Neural crest cell (in vitro differentiated cells): ENCODE results near the gene CDH23. TPM values are rescaled to one million over a fixed set of nuclear protein-coding genes. Genes with fewer than 3 reads are reported as not detected.

Source experiments
- DNase-seq: peaks from one replicate; pipeline ENCODE4 v3.0.0; 2021; ENCODE audit warnings: low read depth, mixed read lengths, low spot score
- H3K27ac Mint-ChIP-seq: one replicate; pipeline ENCODE4 v1.8.0; 2021; ENCODE audit warnings: mild to moderate bottlenecking, mixed read lengths; ENCODE audit not compliant: unreplicated experiment
- H3K27me3 Mint-ChIP-seq: 2 replicates; pipeline ENCODE4 v1.8.0; 2021; ENCODE audit warnings: low read depth, mild to moderate bottlenecking, mixed read lengths
- H3K36me3 Mint-ChIP-seq: 2 replicates; pipeline ENCODE4 v1.8.0; 2021; ENCODE audit warnings: low read depth, mild to moderate bottlenecking, mixed read lengths
- H3K4me1 Mint-ChIP-seq: 2 replicates; pipeline ENCODE4 v1.8.0; 2021; ENCODE audit warnings: mixed read lengths
- H3K4me3 Mint-ChIP-seq: one replicate; pipeline ENCODE4 v1.8.0; 2021; ENCODE audit warnings: mild to moderate bottlenecking, mixed read lengths
- H3K9me3 Mint-ChIP-seq: 2 replicates; pipeline ENCODE4 v1.8.0; 2021; ENCODE audit warnings: mixed read lengths
- CTCF ChIP-seq: fragments of 200-600 bp; sonication (generic); conservative IDR thresholded peaks from 2 replicates; pipeline ENCODE4 v1.5.0; 2021; ENCODE audit warnings: antibody characterized with exemption, mild to moderate bottlenecking
- total RNA-seq: library from RNA; stranded (reverse); gene quantifications from 2 replicates; pipeline ENCODE4 v1.2.1, GENCODE V29; 2021

Gene CDH23
- total RNA-seq, 1 donor from 2014 or later, result 2.6 TPM

DNA sequence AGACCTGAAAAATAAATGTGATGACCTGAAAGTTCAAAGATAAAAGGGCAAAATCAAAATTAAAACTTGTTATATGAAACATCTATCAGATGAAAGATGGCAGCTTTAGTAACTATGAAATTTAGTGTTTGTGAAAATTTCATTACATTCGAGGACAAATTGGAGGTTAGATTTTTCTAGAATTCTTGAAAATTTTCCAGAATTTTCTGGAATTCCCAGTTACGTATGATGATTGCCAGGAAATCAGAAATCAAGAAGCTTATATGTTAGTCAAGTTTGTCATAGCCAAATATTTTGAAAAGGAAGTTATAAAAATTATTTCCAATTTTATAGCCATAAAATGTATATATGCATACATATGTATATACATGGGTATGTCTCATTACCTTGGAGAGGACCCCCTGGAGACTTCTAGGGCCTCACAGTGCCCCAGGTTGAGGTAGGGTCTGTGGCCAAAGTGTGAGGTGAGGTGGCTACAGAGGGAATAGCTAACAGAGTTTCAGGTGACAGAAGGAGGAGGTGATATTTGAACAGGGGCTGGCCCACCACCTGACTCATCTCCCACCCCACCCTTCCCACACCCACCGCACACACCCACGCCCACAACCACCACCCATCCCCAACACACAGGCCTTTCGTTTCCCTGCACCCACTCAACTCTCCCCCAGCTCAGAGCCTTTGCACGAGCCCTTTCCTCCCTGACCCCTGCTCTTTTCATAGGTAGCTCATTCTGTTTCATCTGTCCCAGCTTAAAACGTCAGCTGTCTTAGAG is 301.4 kb downstream of the CDH23 start:
- no peaks in the 10 kb centered on the region for H3K4me1 Mint-ChIP-seq
- no peak for TF ChIP-seq CTCF
- H3K27ac Mint-ChIP-seq, result no peak overlapping the region
- no peak for DNase-seq
- H3K36me3 Mint-ChIP-seq, result no peaks in the 10 kb centered on the region
- H3K9me3 Mint-ChIP-seq, result no peaks in the 10 kb centered on the region
- peaks cover 4% of the 10 kb centered on the region for H3K27me3 Mint-ChIP-seq
- H3K4me3 Mint-ChIP-seq, result no peak overlapping the region

- Mint-ChIP-seq H3K27ac (no peak overlapping the region), H3K4me3 (no peak overlapping the region), H3K27me3 (peaks cover 4% of the 10 kb centered on the region), H3K36me3 (no peaks in the 10 kb centered on the region), H3K4me1 (no peaks in the 10 kb centered on the region), H3K9me3 (no peaks in the 10 kb centered on the region)
- DNase-seq, result no peak
- TF ChIP-seq CTCF, result no peak
These were observed 302.0 kb downstream of the CDH23 start for GRCh38 chr10:71698737-71699136.

DNA sequence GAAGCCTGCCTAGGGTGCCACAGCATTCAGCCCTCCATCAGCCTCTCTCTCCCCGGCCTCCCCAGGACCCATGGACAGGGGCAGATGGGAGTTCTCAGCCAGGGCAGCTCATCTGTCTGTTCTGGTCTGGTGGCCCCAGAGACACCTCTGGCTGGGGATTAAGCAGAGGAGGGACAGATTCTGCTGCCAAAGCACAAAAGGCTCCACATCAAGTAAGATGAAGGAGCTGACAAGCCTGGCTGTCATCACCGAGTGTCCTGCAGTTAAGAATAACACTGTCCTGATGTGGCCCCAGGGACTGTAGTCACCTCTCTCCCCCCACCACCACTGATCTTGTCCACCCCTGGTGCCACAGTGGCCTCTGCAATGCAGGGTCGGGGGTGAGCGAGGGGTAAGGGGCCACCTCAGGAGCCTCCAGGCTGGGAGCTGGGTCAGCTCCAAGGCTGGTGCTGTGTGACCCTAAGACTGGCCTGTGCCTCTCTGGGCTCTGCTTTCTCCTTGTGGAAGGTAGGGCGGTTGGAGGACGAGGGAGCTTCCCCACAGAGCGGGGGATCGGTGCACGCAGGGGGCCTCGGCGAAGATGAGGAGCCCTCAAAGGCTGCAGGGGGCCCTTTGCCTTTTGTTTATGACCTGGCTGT is 304.1 kb downstream of the CDH23 start:
- Mint-ChIP-seq H3K27ac (no peak overlapping the region), H3K27me3 (peaks cover 4% of the 10 kb centered on the region), H3K4me3 (no peak overlapping the region), H3K4me1 (no peaks in the 10 kb centered on the region), H3K36me3 (no peaks in the 10 kb centered on the region), H3K9me3 (no peaks in the 10 kb centered on the region)
- DNase-seq, result no peak
- no peak for TF ChIP-seq CTCF

- DNase-seq, result no peak
- H3K36me3 Mint-ChIP-seq, result no peaks in the 10 kb centered on the region
- no peaks in the 10 kb centered on the region for H3K4me1 Mint-ChIP-seq
- H3K9me3 Mint-ChIP-seq, result no peaks in the 10 kb centered on the region
- no peak overlapping the region for H3K4me3 Mint-ChIP-seq
- TF ChIP-seq CTCF, result no peak
- peaks cover 4% of the 10 kb centered on the region for H3K27me3 Mint-ChIP-seq
- no peak overlapping the region for H3K27ac Mint-ChIP-seq
These were observed 304.9 kb downstream of the CDH23 start for GRCh38 chr10:71701496-71702132.

GRCh38 chr10:71703577-71703976 is 306.9 kb downstream of the CDH23 start:
- Mint-ChIP-seq H3K27me3 (peaks cover 4% of the 10 kb centered on the region), H3K4me1 (peaks cover 3% of the 10 kb centered on the region), H3K9me3 (no peaks in the 10 kb centered on the region), H3K27ac (no peak overlapping the region), H3K36me3 (no peaks in the 10 kb centered on the region), H3K4me3 (no peak overlapping the region)
- TF ChIP-seq CTCF, result no peak
- DNase-seq, result no peak
